Sigmoid colon (tissue), 7 donors: ENCODE measurements around the gene CACNA1C. TPM values are rescaled to one million over a fixed set of nuclear protein-coding genes. Genes with fewer than 3 reads are reported as not detected.
A peak's percentile ranks its signal among the peaks of the same experiment; 100 is the strongest.
"Not testable (repeated sequence)": the region's sequence is repeated elsewhere in the genome, so short reads cannot be mapped to it uniquely, and the experiment has no call there.

Source experiments
- DNase-seq: peaks from one replicate; pipeline ENCODE4 v3.0.0-alpha.2; 2019
- H3K27ac ChIP-seq, 4 donors: fragments of 200-600 bp; sonication (generic); one replicate each; pipeline ENCODE4 v1.5.1; 2016 to 2019; ENCODE audit warnings: mild to moderate bottlenecking in 1 of 4
- H3K27me3 ChIP-seq, 3 donors: fragments of 200-600 bp; sonication (generic); one replicate each; pipeline ENCODE4 v1.5.1; 2019; ENCODE audit warnings: mild to moderate bottlenecking in 1 of 3
- H3K36me3 ChIP-seq, 4 donors: fragments of 200-600 bp; sonication (generic); one replicate each; pipeline ENCODE4 v1.5.1; 2016 to 2019
- H3K4me1 ChIP-seq, 4 donors: fragments of 200-600 bp; sonication (generic); one replicate each; pipeline ENCODE4 v1.5.1; 2017 to 2019
- H3K4me3 ChIP-seq, 4 donors: fragments of 200-600 bp; sonication (generic); one replicate each; pipeline ENCODE4 v1.5.1; 2017 to 2019; ENCODE audit warnings: mild to moderate bottlenecking in 2 of 4, moderate library complexity in 1 of 4
- H3K9me3 ChIP-seq, 4 donors: fragments of 200-600 bp in 3 of 4; sonication (generic) in 3 of 4; one replicate each; pipeline versions ENCODE4 v1.5.1 to v1.6.1; 2013 to 2019
- EP300 ChIP-seq, 4 donors: sonication (generic); formaldehyde crosslinking; IDR thresholded peaks; one replicate each; pipeline ENCODE4 v1.6.1; 2017; ENCODE audit warnings: antibody characterized with exemption in 4 of 4
- POLR2A ChIP-seq, 2 donors: fragments of 450-650 bp; IDR thresholded peaks; one replicate each; pipeline ENCODE4 v1.6.1; 2016; ENCODE audit warnings: antibody characterized with exemption in 2 of 2, mild to moderate bottlenecking in 2 of 2, moderate library complexity in 2 of 2
- POLR2AphosphoS5 ChIP-seq, 4 donors: sonication (generic); formaldehyde crosslinking; IDR thresholded peaks; one replicate each; pipeline ENCODE4 v1.6.1; 2017; ENCODE audit warnings: antibody characterized with exemption in 4 of 4
- WGBS, 2 donors: extraction: QIAGEN DNeasy Blood & Tissue Kit; methylation state at CpG; one replicate each; pipeline ENCODE4 v1.1.7; 2013; 5-methylcytosine and 5-hydroxymethylcytosine counted together
- intact Hi-C: fragments of 100-400 bp; cut with DNase I; formaldehyde crosslinking; loops from one replicate; pipeline ENCODE4 v1.15.1; 2023
- polyA plus RNA-seq, 3 donors: library from polyadenylated mRNA; stranded (reverse); fragments of 200-250 nt; gene quantifications; one replicate each; pipeline ENCODE4 v1.2.3, GENCODE V29; 2013
- total RNA-seq, 4 donors: library from RNA; depleted of rRNA; stranded (reverse); fragments of >200 nt; gene quantifications; one replicate each; pipeline ENCODE4 v1.1.0, GENCODE V29; 2016
- TF ChIP-seq, protein P1 (sequence below), 4 experiments: fragments of 450-650 bp in 3 of 4; fragments of 200-600 bp in 1 of 4; IDR thresholded peaks; one replicate each; pipeline ENCODE4 v1.5.1; 2016 to 2019; ENCODE audit warnings: antibody characterized with exemption in 4 of 4, mild to moderate bottlenecking in 3 of 4, moderate library complexity in 2 of 4
- donor health status: healthy with polysubstance abuse.
- donor health status: Bipolar disorder and iron deficiency.
- donor health status: healthy.

The CACNA1C gene
- total and polyA plus RNA-seq, 7 donors = 0.46 to 213 (median 62.0) TPM

DNA sequence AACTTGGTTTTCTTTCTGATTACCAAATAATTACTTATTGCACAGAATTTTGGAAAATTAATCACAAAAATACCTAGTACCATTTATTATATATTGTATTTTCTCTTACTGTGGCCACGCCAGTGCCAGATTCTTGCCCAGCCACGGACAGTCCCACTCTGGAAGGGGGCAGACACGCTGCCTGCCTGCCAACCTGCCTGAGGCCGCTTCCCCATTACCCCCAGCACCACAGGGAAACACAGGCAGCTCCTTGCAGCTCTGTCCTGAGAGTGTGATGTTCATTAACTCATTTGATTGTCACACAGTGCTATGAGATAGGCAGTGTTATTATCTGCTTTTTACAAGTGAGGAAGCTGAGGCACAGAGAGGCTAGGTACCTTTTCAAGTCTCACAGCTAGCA lies 46.8 kb downstream of the CACNA1C start:
- Histone ChIP-seq H3K36me3 (no peaks in the 10 kb centered on the region), H3K27ac (peak overlapping the region; percentile 43 to 91 (median 89)), H3K4me1 (peaks cover 0 to 85% (median 73%) of the 10 kb centered on the region in 4 donors), H3K9me3 (no peaks in the 10 kb centered on the region), H3K27me3 (no peaks in the 10 kb centered on the region), H3K4me3 (no peak overlapping the region)
- WGBS, 2 donors = 83 to 91% methylated on average over 4 of the region's 4 CpGs
- intact Hi-C loops = loop anchor here (5.0 kb wide), 3 partner anchors 42 to 127 kb away; no protein-coding TSS in a partner anchor
- no peak for DNase-seq
- TF ChIP-seq POLR2AphosphoS5 (IDR thresholded peaks at IDR 0.05) = no peak
- TF ChIP-seq EP300 (IDR thresholded peaks at IDR 0.05) = no peak
- TF ChIP-seq, protein P1, sequence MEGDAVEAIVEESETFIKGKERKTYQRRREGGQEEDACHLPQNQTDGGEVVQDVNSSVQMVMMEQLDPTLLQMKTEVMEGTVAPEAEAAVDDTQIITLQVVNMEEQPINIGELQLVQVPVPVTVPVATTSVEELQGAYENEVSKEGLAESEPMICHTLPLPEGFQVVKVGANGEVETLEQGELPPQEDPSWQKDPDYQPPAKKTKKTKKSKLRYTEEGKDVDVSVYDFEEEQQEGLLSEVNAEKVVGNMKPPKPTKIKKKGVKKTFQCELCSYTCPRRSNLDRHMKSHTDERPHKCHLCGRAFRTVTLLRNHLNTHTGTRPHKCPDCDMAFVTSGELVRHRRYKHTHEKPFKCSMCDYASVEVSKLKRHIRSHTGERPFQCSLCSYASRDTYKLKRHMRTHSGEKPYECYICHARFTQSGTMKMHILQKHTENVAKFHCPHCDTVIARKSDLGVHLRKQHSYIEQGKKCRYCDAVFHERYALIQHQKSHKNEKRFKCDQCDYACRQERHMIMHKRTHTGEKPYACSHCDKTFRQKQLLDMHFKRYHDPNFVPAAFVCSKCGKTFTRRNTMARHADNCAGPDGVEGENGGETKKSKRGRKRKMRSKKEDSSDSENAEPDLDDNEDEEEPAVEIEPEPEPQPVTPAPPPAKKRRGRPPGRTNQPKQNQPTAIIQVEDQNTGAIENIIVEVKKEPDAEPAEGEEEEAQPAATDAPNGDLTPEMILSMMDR (IDR thresholded peaks at IDR 0.05) = no peak

GRCh38 chr12:2101359-2101758 lies 48.6 kb downstream of the CACNA1C start:
- H3K4me3 ChIP-seq = no peak overlapping the region
- no peaks in the 10 kb centered on the region for H3K27me3 ChIP-seq
- peak overlapping the region; percentile 67 to 91 (median 81) for H3K27ac ChIP-seq
- TF ChIP-seq POLR2AphosphoS5 (IDR thresholded peaks at IDR 0.05) (no peak), EP300 (IDR thresholded peaks at IDR 0.05) (no peak), POLR2A (IDR thresholded peaks at IDR 0.05) (no peak)
- TF ChIP-seq, protein P1 (IDR thresholded peaks at IDR 0.05) = no peak
- no peaks in the 10 kb centered on the region for H3K9me3 ChIP-seq
- intact Hi-C loops = no loop called here
- 62 to 81% methylated on average over 16 of the region's 16 CpGs for WGBS, 2 donors
- DNase-seq = no peak
- H3K36me3 ChIP-seq = no peaks in the 10 kb centered on the region
- peaks cover 0 to 87% (median 63%) of the 10 kb centered on the region in 4 donors for H3K4me1 ChIP-seq

- Histone ChIP-seq H3K27ac (peak overlapping the region; percentile 67 to 91 (median 81)), H3K4me3 (no peak overlapping the region), H3K36me3 (no peaks in the 10 kb centered on the region), H3K27me3 (no peaks in the 10 kb centered on the region), H3K4me1 (peaks cover 0 to 87% (median 58%) of the 10 kb centered on the region in 4 donors), H3K9me3 (no peaks in the 10 kb centered on the region)
- WGBS, 2 donors = 24 to 52% methylated on average over 3 of the region's 3 CpGs
- DNase-seq = no peak
- intact Hi-C loops = no loop called here
- TF ChIP-seq EP300 (IDR thresholded peaks at IDR 0.05) (no peak), POLR2A (IDR thresholded peaks at IDR 0.05) (no peak), POLR2AphosphoS5 (IDR thresholded peaks at IDR 0.05) (no peak)
- TF ChIP-seq, protein P1 (IDR thresholded peaks at IDR 0.05) = no peak
Observed at GRCh38 chr12:2101771-2102170, 49.0 kb downstream of the CACNA1C start.

DNA sequence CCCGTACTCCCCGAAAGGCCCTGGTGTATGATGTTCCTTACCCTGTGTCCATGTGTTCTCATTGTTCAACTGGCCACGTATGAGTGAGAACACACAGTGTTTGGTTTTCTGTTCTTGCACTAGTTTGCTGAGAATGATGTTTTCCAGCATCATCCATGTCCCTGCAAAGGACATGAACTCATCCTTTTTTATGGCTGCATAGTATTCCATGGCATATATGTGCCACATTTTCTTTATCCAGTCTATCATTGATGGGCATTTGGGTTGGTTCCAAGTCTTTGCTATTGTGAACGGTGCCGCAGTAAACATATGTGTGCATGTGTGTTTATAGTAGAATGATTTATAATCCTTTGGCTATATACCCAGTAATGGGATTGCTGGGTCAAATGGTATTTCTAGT lies 49.9 kb downstream of the CACNA1C start:
- intact Hi-C loops, DNase-seq, H3K4me3 ChIP-seq, H3K27me3 ChIP-seq, H3K36me3 ChIP-seq, H3K9me3 ChIP-seq: not testable (repeated sequence)
- H3K27ac ChIP-seq = peak overlapping the region in 3 of 4 donors; percentile 72 to 91 (median 90)
- 86 to 89% methylated on average over 5 of the region's 5 CpGs for WGBS, 2 donors
- H3K4me1 ChIP-seq = peaks cover 0 to 86% (median 52%) of the 10 kb centered on the region in 4 donors

- peaks cover 0 to 87% (median 54%) of the 10 kb centered on the region in 4 donors for H3K4me1 ChIP-seq
- H3K4me3 ChIP-seq, H3K27me3 ChIP-seq, H3K36me3 ChIP-seq, DNase-seq, H3K27ac ChIP-seq, H3K9me3 ChIP-seq, intact Hi-C loops: not testable (repeated sequence)
- WGBS, 2 donors = 94 to 95% methylated on average over 17 of the region's 17 CpGs
Observed at GRCh38 chr12:2105387-2105786, 52.6 kb downstream of the CACNA1C start.

DNA sequence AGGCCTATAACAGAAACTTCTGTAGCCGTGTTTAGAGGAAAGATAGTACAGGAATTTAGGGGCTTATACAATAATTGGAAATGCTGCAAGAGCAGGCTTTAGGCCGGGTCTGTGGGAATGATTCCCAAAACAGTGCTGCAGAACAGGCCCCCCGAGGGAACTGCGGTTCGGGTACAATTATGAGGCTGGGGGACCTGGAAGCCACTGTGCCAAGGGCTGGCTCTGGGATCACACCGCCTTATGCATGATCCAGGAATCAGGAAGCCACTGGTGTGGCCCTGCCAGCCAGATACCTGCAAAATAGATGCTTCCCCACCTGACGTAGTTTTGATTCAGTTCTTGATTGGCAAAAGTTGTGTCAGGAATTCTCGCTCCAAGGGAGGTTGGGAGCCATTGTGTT lies 55.4 kb downstream of the CACNA1C start:
- peak overlapping the region in 3 of 4 donors; percentile 13 to 52 (median 46) for H3K27ac ChIP-seq
- WGBS, 2 donors = 93 to 94% methylated on average over 8 of the region's 8 CpGs

More for the DNA sequence above, 55.4 kb downstream of the CACNA1C start:
- Histone ChIP-seq H3K36me3 (no peaks in the 10 kb centered on the region), H3K4me3 (no peak overlapping the region), H3K4me1 (peaks cover 0 to 93% (median 64%) of the 10 kb centered on the region in 4 donors), H3K27me3 (no peaks in the 10 kb centered on the region), H3K9me3 (no peaks in the 10 kb centered on the region)
- DNase-seq = no peak
- intact Hi-C loops = no loop called here
- TF ChIP-seq, protein P1 (IDR thresholded peaks at IDR 0.05) = no peak
